Erythroblast (primary cell): ENCODE data around the gene NEK8.

Experiments
- GATA1 ChIP-seq: IDR thresholded peaks from 2 replicates; pipeline ENCODE4 v1.6.1; 2011; ENCODE audit warnings: low read depth, mild to moderate bottlenecking, control low read depth, low read length, moderate library complexity
- POLR2A ChIP-seq: IDR thresholded peaks from 2 replicates; pipeline ENCODE4 v1.6.1; 2011; ENCODE audit warnings: mild to moderate bottlenecking, low read length

DNA sequence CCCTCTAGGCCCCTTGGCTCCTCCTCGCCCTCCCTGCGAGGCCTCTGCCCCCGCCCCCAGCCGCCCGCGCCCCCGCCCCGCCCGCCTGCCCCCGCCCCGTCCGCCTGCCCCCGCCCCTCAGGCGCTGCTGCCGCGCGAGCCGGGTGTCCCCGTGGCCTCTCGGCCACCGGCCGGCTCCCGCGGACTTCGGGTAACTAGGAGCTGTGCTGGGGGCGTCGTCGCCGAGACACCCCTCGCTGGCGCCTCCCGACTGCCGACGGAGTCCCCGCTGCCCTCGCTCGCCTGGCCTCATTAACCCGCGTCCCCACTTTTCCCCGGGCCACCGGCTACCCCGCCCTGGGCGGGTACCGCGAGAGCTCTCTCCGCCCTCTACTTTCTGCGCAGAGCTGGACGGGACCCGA is 2.4 kb upstream of the NEK8 start, which contains the start of gene TLCD1:
- TF ChIP-seq GATA1: no peak
- TF ChIP-seq POLR2A: no peak
